ENCODE data around the gene FCHSD2.

DNA sequence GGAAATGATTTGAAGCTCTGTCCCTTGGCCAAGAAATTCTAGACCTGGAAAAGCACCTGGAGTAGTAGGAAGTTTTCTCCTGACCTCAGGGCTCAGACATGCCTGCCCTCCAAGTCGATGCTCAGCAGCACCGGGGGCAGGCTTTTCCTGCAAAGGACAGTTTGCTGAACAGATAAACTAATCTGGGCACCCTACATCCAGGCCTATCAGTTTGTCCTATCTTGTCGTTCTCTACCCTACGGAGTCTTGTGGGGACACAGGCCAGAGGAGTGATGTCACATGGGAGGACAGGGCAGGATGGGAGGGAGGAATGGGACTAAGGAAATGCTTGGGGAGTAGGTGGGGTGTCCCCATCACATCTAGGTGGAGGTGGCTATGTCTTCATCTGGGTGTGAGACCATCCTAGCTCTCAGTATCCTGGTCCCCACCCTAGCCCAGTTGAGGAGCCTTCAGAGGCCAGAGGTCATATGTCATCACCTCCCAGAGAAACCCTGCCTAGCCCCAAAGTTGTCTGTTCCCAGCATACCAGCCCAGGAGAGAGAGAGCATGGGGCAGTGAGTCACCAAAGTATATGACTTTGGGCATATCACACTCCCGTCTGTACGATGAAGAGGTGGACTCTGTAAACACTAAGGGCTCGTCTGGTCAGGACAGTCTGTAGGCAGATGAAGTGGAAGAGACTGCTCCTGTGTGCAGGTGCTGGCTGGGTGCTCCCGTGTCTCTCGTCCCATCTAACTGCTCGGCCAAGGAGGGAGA, 18.1 kb upstream of the FCHSD2 start:
- TF ChIP-seq KDM1A (CRISPR knock-in tag; IDR thresholded peaks at IDR 0.05) = no peak
- no peak for TF ChIP-seq YY1 (IDR thresholded peaks at IDR 0.05; ENCODE audit: insufficient read depth, insufficient replicate concordance, low read depth, low read length)
- no peak for TF ChIP-seq EP300 (IDR thresholded peaks at IDR 0.05; ENCODE audit: low read depth in 2 of 2, low read length in 2 of 2)
- TF ChIP-seq EP300 (CRISPR knock-in tag; IDR thresholded peaks at IDR 0.05; ENCODE audit: borderline replicate concordance) = no peak
- no peak for TF ChIP-seq POLR2A (IDR thresholded peaks at IDR 0.05; ENCODE audit: insufficient read depth in 1 of 2, low read depth in 2 of 2, low read length in 2 of 2)
- no peak for TF ChIP-seq NCOA2 (CRISPR knock-in tag; IDR thresholded peaks at IDR 0.05)
- TF ChIP-seq, protein P1, sequence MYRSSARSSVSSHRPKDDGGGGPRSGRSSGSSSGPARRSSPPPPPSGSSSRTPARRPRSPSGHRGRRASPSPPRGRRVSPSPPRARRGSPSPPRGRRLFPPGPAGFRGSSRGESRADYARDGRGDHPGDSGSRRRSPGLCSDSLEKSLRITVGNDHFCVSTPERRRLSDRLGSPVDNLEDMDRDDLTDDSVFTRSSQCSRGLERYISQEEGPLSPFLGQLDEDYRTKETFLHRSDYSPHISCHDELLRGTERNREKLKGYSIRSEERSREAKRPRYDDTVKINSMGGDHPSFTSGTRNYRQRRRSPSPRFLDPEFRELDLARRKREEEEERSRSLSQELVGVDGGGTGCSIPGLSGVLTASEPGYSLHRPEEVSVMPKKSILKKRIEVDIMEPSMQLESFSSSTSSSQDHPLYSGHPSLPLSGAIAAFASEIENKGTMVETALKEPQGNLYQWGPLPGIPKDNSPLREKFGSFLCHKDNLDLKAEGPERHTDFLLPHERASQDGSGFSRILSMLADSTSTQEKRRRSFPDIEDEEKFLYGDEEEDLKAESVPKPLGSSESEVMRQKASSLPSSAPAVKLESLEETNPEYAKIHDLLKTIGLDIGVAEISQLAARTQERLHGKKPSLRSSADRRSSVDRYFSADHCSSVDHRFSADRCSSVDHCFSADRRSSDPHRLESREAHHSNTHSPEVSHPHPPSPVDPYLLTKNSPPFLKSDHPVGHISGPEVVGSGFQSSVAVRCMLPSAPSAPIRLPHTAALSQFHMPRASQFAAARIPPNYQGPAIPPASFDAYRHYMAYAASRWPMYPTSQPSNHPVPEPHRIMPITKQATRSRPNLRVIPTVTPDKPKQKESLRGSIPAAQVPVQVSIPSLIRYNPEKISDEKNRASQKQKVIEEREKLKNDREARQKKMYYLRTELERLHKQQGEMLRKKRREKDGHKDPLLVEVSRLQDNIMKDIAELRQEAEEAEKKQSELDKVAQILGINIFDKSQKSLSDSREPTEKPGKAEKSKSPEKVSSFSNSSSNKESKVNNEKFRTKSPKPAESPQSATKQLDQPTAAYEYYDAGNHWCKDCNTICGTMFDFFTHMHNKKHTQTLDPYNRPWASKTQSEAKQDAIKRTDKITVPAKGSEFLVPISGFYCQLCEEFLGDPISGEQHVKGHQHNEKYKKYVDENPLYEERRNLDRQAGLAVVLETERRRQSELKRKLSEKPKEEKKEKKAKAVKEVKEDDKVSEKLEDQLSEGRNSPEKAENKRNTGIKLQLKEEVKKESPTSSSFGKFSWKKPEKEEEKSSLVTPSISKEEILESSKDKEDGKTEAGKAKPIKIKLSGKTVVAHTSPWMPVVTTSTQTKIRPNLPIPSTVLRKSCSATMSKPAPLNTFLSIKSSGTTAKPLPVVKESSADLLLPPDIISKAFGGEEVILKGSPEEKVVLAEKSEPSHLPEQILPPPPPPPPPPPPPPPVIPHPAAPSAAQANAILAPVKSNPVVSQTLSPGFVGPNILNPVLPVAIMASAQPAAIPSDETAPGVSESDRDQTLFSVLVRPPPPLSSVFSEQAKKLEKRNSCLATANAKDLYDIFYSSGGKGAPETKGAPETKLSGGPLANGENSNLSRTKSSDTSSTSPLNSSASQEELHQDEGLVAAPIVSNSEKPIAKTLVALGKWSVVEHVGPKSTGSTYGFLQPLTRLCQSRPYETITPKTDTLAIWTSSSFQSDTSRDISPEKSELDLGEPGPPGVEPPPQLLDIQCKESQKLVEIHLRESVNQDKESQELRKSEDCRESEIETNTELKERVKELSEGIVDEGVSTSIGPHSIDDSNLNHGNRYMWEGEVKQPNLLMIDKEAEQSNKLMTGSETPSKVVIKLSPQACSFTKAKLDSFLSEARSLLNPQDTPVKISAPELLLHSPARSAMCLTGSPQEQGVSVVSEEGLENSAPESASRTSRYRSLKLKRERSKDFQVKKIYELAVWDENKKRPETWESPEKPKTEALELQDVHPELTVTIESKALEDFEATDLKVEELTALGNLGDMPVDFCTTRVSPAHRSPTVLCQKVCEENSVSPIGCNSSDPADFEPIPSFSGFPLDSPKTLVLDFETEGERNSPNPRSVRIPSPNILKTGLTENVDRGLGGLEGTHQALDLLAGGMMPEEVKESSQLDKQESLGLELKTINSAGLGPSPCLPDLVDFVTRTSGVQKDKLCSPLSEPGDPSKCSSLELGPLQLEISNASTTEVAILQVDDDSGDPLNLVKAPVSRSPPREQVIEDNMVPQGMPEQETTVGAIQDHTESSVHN (CRISPR knock-in tag; IDR thresholded peaks at IDR 0.05) = no peak
- no peak for TF ChIP-seq CTCF (CRISPR knock-in tag; IDR thresholded peaks at IDR 0.05)
